Fibroblast of villous mesenchyme (primary cell): Measurements from ENCODE around the gene AK9. TPM values are rescaled to one million over a fixed set of nuclear protein-coding genes. Genes with fewer than 3 reads are reported as not detected.

Experiments
- DNase-seq: peaks from one replicate; pipeline ENCODE4 v3.0.0-alpha.2; 2010; ENCODE audit warnings: low read depth
- H3K4me3 ChIP-seq: 2 replicates; pipeline ENCODE4 v1.5.1; 2011; ENCODE audit warnings: low read depth, mild to moderate bottlenecking, low read length
- CTCF ChIP-seq: IDR thresholded peaks from 2 replicates; pipeline ENCODE4 v1.5.1; 2012; ENCODE audit warnings: low read depth, mild to moderate bottlenecking, low read length; ENCODE audit not compliant: insufficient read depth
- total RNA-seq: library from RNA; depleted of rRNA; stranded (reverse); fragments of >200 nt; gene quantifications from 2 replicates; pipeline ENCODE4 v1.2.3, GENCODE V29; 2012

The AK9 gene
- total RNA-seq, 1 donor, result 3.5 TPM

- TF ChIP-seq CTCF, result no peak
- no peak for DNase-seq
- no peak overlapping the region for H3K4me3 ChIP-seq
These were observed 59.6 kb downstream of the AK9 start for GRCh38 chr6:109631403-109631802.

- H3K4me3 ChIP-seq, result no peak overlapping the region
- no peak for TF ChIP-seq CTCF
- no peak for DNase-seq
These were observed 62.6 kb downstream of the AK9 start for GRCh38 chr6:109628158-109629000.

- DNase-seq, result no peak
- H3K4me3 ChIP-seq, result no peak overlapping the region
- no peak for TF ChIP-seq CTCF
These were observed 64.7 kb downstream of the AK9 start for GRCh38 chr6:109626311-109626710.

- DNase-seq, result no peak
- TF ChIP-seq CTCF, result no peak
- no peak overlapping the region for H3K4me3 ChIP-seq
These were observed 65.8 kb downstream of the AK9 start for GRCh38 chr6:109625199-109625598.

- no peak for DNase-seq
- no peak for TF ChIP-seq CTCF
- H3K4me3 ChIP-seq, result no peak overlapping the region
These were observed 67.7 kb downstream of the AK9 start for GRCh38 chr6:109623288-109623687.

- TF ChIP-seq CTCF, result no peak
- no peak overlapping the region for H3K4me3 ChIP-seq
- DNase-seq, result no peak
These were observed 78.7 kb downstream of the AK9 start for GRCh38 chr6:109612268-109612667.

GRCh38 chr6:109611502-109611901, 79.5 kb downstream of the AK9 start:
- no peak for TF ChIP-seq CTCF
- no peak for DNase-seq
- no peak overlapping the region for H3K4me3 ChIP-seq
